ENCODE measurements around the gene EHD2. TPM values are rescaled to one million over a fixed set of nuclear protein-coding genes. Genes with fewer than 3 reads are reported as not detected.
"Not testable (repeated sequence)": the region's sequence is repeated elsewhere in the genome, so short reads cannot be mapped to it uniquely, and the experiment has no call there.

Gene EHD2
- total RNA-seq, result 100 to 1,000 TPM; 149 to 383 (median 159) TPM

GRCh38 chr19:47713046-47714021 is at the start of gene EHD2:
Gene EHD2 (plus strand): TSS chr19:47713422. CDS start chr19:47716613, 3,191 bp downstream.
- Histone ChIP-seq H3K36me3 (peaks cover 0 to 25% of the 10 kb centered on the region in 2 donors), H3K27ac (peak within 1 kb of the TSS; percentile 71 to 97 (median 96)), H3K4me3 (peak within 1 kb of the TSS; percentile 67 to 75), H3K27me3 (no peaks in the 10 kb centered on the region), H3K9me3 (peaks cover 0 to 3% (median 0%) of the 10 kb centered on the region in 3 donors), H3K4me1 (peaks cover 5 to 50% (median 32%) of the 10 kb centered on the region in 3 donors)
- 5 to 12% methylated on average over 10 to 15 of the region's 52 CpGs for WGBS, 2 donors (ENCODE audit: low coverage in 1 of 2)
- TF ChIP-seq EP300 (IDR thresholded peaks at IDR 0.05) (no peak), CTCF (IDR thresholded peaks at IDR 0.05) (peak in 3 of 4 experiments; percentile 98 to 99 (median 99)), POLR2A (IDR thresholded peaks at IDR 0.05) (peak; percentile 90 to 91), POLR2AphosphoS5 (IDR thresholded peaks at IDR 0.05) (peak; percentile 96)
- ATAC-seq, result peak; percentile 95

GRCh38 chr19:47663435-47663910 is 49.7 kb upstream of the EHD2 start:
- H3K4me1 ChIP-seq, result peaks cover 15 to 98% (median 52%) of the 10 kb centered on the region in 3 donors
- no peaks in the 10 kb centered on the region for H3K9me3 ChIP-seq
- H3K27me3 ChIP-seq, result no peaks in the 10 kb centered on the region
- peak; percentile 63 for ATAC-seq
- peak overlapping the region; percentile 3 to 28 for H3K4me3 ChIP-seq
- WGBS, 2 donors (ENCODE audit: low coverage in 1 of 2), result 34 to 46% methylated on average over 2 to 3 of the region's 3 CpGs
- no peaks in the 10 kb centered on the region for H3K36me3 ChIP-seq
- H3K27ac ChIP-seq, result peak overlapping the region; percentile 93 to 99 (median 98)
- TF ChIP-seq CTCF (IDR thresholded peaks at IDR 0.05), result no peak
- TF ChIP-seq POLR2A (IDR thresholded peaks at IDR 0.05), result no peak
- TF ChIP-seq POLR2AphosphoS5 (IDR thresholded peaks at IDR 0.05), result no peak
- TF ChIP-seq EP300 (IDR thresholded peaks at IDR 0.05), result no peak

- Histone ChIP-seq H3K4me3 (peak overlapping the region; percentile 3 to 28), H3K36me3 (no peaks in the 10 kb centered on the region), H3K9me3 (no peaks in the 10 kb centered on the region), H3K4me1 (peaks cover 15 to 95% (median 52%) of the 10 kb centered on the region in 3 donors), H3K27me3 (no peaks in the 10 kb centered on the region), H3K27ac (peak overlapping the region; percentile 93 to 99 (median 98))
- TF ChIP-seq POLR2A (IDR thresholded peaks at IDR 0.05) (peak in 1 of 2 donors; percentile 13), CTCF (IDR thresholded peaks at IDR 0.05) (no peak), POLR2AphosphoS5 (IDR thresholded peaks at IDR 0.05) (peak; percentile 90), EP300 (IDR thresholded peaks at IDR 0.05) (peak; percentile 66)
- peak; percentile 90 for ATAC-seq
- 24 to 25% methylated on average over 8 to 10 of the region's 24 CpGs for WGBS, 2 donors (ENCODE audit: low coverage in 1 of 2)
Measured at GRCh38 chr19:47663911-47664771, 49.1 kb upstream of the EHD2 start.

GRCh38 chr19:47668556-47668955 is 44.7 kb upstream of the EHD2 start:
- not testable (repeated sequence) for H3K9me3 ChIP-seq, H3K27me3 ChIP-seq, H3K4me3 ChIP-seq, ATAC-seq
- WGBS, 2 donors (ENCODE audit: low coverage in 1 of 2), result 40 to 87% methylated on average over 1 to 8 of the region's 13 CpGs
- Histone ChIP-seq H3K36me3 (peaks cover 0 to 28% of the 10 kb centered on the region in 2 donors), H3K27ac (peak overlapping the region in 1 of 4 donors; percentile 37), H3K4me1 (peaks cover 7 to 63% (median 29%) of the 10 kb centered on the region in 3 donors)

GRCh38 chr19:47670736-47671135 is 42.5 kb upstream of the EHD2 start:
- no peaks in the 10 kb centered on the region for H3K9me3 ChIP-seq
- ATAC-seq, result no peak
- no peak overlapping the region for H3K27ac ChIP-seq
- H3K36me3 ChIP-seq, result peaks cover 0 to 50% of the 10 kb centered on the region in 2 donors
- WGBS, 2 donors (ENCODE audit: low coverage in 1 of 2), result no CpG with 5 or more reads among the region's 8 CpGs
- no peak overlapping the region for H3K4me3 ChIP-seq
- no peaks in the 10 kb centered on the region for H3K27me3 ChIP-seq
- TF ChIP-seq CTCF (IDR thresholded peaks at IDR 0.05) (no peak), EP300 (IDR thresholded peaks at IDR 0.05) (no peak), POLR2AphosphoS5 (IDR thresholded peaks at IDR 0.05) (no peak), POLR2A (IDR thresholded peaks at IDR 0.05) (no peak)
- H3K4me1 ChIP-seq, result peaks cover 3 to 41% (median 15%) of the 10 kb centered on the region in 3 donors

Data from gastroesophageal sphincter (tissue), 4 donors.